Occipital lobe (tissue), 2 donors: ENCODE data around the gene NACC2. TPM values are rescaled to one million over a fixed set of nuclear protein-coding genes. Genes with fewer than 3 reads are reported as not detected.
"Not testable (repeated sequence)": the region's sequence is repeated elsewhere in the genome, so short reads cannot be mapped to it uniquely, and the experiment has no call there.

ENCODE experiments used
- DNase-seq: peaks from one replicate; lab custom pipeline; 2025; lab: John Stamatoyannopoulos, UW
- total RNA-seq: library from RNA; depleted of rRNA; stranded (reverse); fragments of >200 nt; gene quantifications from one replicate; pipeline ENCODE4 v1.2.3, GENCODE V29; 2014

Gene NACC2
- total RNA-seq, 1 donor from 2014 or later = 5.9 TPM

GRCh38 chr9:135983208-135984071 lies 111.6 kb downstream of the NACC2 start:
- DNase-seq = no peak

DNA sequence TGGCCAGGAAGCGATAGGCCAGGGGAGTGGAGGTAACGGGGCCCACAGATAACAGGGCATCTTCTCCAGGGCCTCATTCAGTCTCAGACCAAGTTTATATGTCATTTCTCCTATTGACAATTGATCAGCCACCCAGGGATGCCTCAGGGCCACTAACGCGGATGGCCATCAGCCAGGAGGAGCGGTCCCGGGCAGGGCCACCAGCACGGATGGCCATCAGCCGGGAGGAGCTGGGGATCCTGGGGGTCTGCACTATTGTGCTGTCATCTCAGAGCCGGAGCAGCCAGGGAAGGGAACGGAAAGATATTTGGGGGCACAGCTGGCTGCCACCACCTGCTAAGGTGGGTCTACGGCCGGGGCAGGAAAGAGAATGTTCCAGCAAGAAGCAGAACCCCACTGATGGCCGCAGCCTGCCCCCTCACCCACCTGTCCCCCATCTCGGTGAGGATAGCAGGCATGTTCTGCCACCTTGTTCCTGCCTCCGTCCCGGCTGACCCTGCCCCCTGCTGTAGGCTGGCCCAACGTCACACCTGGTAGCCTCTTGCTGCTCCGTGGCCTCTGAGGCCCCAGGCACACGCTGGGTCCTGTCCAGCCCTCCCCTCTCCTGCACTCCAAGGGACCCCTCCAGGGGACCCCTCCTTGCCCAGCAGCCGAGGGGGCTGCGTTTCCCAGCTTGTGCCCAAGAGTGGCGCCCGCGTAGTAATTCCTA lies 112.4 kb downstream of the NACC2 start:
- no peak for DNase-seq

DNA sequence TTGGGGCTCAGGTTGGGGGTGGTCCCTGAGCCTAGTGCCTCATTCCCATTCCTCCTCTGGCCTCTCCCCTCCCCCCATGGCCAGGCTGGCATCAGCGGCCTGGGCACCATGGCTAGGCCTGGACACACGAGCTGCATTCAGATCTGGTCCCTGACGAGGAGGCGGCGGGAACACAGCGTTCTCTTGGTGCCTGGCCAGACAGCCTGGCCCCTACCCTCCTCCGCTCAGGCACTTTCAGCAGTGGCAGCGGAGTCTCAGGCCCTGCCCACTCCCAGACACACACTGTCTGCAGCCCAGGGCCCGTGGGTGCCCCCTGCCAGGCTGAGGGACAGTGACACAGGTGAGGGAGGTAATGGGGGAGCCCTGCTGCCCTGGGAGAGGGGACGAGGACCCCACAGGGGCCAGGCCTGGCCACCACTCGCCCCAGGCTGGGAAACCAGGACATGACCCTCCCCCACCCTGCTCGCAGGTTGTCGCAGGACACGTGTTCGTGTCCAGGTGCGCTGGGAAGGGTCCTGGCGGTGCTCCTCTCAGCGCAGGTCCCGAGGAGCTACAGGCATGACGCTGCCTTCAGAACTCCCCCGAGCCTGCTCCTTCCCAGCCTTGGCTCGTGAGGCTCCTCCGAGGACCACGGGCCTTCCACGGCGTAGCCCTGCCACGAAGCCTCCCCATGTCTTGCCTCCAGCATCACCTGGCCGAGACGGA lies 114.0 kb downstream of the NACC2 start:
- peak; percentile 80 for DNase-seq

DNA sequence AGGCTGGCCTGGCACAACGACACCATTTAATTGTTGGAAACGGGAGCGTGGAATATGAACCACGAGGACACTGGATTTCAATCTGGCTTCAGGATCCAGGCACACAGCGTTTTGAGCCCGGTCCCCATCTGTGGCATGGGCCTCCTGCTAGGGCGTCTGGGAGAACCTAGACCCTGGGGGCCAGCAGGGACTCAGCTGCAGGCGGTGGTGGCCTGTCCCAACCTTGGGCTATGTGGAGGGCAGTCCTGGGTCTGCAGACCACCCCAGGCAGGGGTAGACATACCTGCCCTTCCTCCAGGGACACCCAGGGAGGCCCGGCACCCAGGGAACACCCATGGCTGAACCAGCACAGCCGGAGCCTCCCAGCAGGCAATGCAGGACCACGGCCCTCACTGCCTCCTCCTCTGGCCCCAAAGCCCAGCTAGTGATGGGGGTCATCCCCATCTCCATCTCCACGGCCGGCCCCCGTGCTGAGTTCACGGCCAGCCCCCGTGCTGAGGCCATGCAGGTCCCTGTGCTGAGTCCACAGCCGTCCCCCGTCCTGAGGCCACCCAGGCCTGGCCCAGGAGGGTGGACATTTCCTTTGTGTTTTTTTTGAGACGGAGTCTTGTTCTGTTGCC lies 115.4 kb downstream of the NACC2 start:
- DNase-seq = no peak

- DNase-seq = no peak
Observed at GRCh38 chr9:135978642-135979546, 116.2 kb downstream of the NACC2 start.

- DNase-seq = no peak
Observed at GRCh38 chr9:135976944-135977343, 118.1 kb downstream of the NACC2 start.

GRCh38 chr9:135976531-135976930 lies 118.6 kb downstream of the NACC2 start:
- DNase-seq = no peak

DNA sequence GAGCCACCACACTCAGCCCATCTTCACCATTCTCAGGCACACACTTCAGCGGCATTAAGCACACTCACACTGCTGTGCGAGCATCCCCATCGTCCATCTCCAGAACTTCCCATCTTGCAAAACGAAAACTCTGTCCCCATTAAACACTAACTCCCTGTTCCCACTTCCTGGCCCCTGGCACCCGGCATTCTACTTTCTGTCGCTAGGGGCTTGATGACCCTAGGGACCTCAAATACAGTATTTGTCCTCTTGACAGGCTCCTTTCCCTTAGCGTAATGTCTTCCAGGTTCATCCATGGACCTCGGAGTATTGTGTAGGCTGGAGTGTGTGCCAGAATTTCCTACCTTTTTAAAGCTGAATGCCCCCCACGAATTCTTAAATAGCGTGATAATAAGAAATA lies 119.3 kb downstream of the NACC2 start:
- DNase-seq = no peak

- no peak for DNase-seq
Observed at GRCh38 chr9:135974220-135974573, 120.9 kb downstream of the NACC2 start.

DNA sequence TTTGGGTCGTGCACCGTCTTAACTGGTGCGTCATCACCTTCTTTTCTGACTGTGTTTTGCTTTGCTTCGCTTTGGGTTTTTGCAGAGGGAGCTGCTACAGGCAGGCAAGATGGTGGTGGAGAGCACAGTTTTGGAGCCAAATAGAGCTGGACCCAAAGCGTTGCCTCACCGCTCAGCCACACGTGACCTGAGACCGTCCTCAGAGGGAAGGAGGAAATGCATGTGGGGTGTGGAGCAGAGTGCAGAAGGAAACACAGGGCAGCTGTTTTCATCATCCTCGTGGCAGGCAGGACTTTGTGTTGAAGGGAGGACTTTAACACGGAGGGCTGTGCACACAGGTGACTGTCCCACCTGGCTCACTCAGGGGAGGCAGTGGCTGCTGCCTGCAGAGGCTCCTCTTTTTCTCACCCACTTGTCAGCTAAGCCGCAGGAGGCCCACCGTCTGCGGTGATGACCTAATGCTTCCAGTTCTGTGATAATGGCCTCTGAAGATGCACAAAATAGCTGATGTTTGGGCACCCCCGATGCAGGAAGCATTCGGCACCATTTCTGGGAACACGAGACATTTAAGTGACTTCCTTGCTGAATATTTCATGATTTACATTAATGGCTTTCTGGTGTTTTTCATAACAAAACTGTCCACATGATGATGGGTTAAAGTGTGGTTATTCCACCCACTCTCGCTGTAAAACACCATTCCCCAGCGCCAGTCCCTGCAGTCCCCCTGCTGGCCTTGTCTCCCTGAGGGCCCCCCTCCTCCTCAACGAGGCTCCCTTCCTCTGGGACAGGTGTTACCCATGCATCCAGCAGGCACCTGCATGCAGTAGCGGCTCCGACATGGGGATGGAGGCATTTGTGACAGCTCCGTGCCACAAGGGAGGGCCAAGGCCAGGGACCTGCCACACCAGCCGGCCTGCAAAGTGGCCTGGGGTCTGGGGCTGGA lies 121.5 kb downstream of the NACC2 start:
- DNase-seq = no peak

- no peak for DNase-seq
Observed at GRCh38 chr9:135971892-135972291, 123.2 kb downstream of the NACC2 start.

DNA sequence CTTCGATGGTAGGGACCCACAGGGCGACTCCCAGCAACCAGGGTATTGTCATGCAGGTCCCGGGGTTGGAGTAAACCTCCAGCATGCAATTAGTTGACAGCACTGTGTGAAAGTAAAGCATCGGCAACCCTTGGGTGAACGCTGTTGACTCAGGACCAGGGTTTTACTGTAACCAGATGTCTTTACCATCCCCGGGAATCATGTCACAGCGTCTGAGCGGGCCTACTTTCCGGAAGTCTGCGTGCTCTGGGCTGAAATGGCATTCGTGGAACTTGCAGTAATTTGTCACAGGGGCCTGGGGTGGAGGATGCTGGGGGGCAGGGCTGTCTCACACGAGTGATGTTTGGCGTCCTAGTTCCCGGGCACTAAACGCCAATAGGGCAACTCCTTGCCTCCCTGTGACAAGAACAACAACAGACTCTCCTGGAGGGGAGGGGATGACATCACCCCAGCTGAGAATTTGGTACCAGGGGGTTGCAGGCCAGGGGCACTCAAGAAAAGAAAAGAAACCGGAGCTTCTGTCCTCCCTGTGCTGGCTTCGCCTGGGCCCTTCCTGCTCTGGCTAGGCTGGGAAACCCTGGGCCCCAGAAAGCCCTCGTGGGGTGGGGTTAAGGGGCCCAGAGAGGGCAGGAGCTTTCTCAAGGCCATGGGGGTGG lies 123.8 kb downstream of the NACC2 start:
- no peak for DNase-seq

GRCh38 chr9:135970128-135970815 lies 124.8 kb downstream of the NACC2 start:
- DNase-seq = no peak

GRCh38 chr9:135969064-135969683 lies 125.9 kb downstream of the NACC2 start:
- DNase-seq = no peak

DNA sequence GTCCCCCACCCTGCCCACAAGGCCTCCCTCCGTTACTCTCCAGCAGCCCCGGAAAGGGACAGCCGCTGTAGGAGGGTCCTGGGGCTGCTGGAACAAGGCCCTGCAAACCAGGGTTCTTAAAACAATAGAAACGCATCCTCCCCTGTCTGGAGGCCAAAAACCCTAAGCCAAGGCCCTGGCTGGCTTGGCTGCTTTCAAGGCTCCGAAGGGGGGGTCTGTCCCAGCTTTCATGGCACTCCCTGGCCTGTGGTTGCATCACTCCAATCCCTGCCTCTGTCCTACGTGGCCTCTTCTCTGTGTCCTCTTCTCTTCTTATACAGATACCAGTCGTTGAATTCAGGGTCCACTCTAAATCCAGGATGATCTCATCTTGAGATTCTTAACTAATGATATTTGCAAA lies 126.5 kb downstream of the NACC2 start:
- no peak for DNase-seq

DNA sequence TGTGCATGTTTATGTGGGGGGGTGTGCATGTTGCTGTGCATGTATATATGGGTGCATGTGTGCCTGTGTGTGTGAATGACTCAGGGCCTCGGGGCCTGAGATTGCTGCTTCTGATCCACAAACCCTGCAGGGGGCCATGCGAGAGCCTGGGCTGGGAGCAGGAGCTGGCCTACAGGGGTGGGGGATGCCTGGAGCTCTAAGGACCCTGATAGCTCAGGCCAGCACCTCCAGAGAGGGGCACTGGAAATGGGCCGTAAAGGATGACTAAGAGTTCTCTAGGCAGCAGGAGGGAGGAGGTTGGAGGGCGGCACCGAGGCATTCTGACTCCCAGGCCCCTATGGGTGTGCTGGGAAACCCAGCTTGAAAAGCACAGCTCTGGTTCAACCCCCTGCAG lies 127.0 kb downstream of the NACC2 start:
- no peak for DNase-seq

- not testable (repeated sequence) for DNase-seq
Observed at GRCh38 chr9:135966916-135967260, 128.2 kb downstream of the NACC2 start.

- no peak for DNase-seq
Observed at GRCh38 chr9:135965124-135965756, 129.8 kb downstream of the NACC2 start.
